Limb (tissue), 2 donors: ENCODE data around the gene ADAM8.
"Not testable (repeated sequence)": the region's sequence is repeated elsewhere in the genome, so short reads cannot be mapped to it uniquely, and the experiment has no call there.

Experiments used
- DNase-seq, 2 donors: peaks; one replicate each; pipeline ENCODE4 v3.0.0-alpha.2; 2016; ENCODE audit errors: extremely low spot score in 2 of 2

Gene ADAM8

DNA sequence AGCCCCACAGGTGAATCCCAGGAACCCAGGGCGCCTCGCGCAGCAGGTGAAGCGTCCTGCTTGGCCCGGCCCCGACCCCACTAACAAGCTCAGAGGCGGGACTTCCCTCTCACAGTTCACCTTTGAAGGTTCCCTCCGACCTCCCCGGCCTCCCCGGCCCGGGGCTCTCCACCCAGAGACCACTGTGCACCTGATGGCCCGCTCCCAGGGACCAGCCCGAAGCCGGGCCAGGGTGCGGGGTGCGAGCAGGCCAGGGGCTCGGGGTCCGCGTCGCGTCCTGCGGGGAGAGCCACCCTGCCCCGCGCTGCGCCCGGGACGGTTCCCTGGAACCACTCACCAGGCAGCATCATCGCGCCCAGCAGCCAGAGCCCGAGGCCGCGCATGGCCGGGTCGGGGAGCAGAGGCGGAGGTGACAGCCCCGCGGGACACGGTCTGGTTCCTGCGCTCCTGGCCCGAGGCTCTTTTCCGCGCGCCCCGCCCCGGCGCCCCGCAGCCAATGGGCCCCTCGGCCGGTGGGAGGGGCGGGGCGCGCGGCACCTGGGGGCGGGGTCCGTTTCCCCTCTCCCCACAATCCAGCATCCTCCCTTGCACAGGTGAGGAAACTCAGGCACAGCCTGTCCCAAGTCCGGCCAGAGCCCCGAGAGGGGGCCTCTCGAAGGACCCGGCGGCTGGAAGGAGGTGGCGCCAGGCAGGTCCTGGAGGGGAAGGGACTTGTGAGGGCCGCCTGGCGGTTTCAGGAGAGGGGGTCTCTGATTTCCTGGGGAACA is at the start of gene ADAM8:
ADAM8 (minus strand) TSS at position 434 of the 767 bp plus-strand sequence; CDS start at position 383, 51 bp downstream.
- no peak for DNase-seq

DNA sequence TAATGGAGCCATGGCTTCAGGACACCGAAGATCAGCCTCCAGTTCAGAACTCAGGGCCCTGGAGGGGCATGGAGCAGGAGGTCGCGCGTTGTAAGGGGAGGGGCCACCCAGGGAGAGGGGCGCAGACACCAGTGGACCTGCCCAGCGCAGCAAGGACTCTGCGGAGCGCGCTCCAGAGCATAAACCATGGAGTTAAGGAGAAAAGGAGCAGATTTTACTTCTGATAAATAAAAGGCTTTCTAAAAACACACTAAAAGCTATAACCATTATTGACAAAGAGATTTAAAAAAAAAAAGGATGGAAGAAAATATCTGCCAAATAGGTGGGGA is 49.5 kb upstream of the ADAM8 start:
- DNase-seq: no peak

DNA sequence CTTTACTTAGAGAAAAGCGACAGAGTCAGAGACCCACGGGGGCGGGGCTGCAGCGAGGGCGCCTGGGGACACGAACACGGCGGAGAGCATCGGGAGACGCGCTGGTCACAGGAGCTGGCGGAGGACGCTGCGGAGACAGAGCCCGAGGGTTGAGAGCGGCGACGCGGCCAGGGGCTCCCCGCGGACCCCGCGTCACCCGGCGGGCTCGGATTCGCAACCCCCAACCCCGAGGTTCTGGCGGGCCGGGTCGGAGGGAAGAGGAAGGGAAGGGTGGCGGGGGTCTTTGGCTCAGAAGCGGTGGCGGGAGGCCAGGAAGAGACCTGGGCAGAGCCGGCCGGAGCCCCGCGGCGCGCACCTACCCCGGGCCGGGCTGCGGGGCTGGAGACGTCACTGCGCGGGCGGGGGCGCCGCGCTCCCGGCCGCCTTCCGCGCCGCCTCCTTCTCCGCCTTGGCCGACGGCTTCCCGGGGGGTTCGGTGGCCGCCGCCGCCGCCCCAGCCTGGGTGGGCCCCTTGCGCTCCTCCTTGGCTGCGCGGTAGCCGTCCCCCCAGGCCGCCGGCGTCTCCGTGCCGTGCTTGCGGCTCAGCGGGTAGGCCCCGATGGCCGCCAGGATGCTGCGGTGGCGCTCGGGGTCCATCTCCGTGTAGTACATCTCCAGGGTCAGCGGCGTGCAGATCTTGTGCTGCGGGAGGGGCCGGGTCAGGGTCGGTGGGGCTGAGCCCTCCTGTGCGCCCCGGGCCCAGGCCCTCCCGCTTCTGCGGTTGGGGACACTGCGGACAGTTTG is 49.0 kb upstream of the ADAM8 start:
- DNase-seq: peak in 1 of 2 donors; percentile 54

DNA sequence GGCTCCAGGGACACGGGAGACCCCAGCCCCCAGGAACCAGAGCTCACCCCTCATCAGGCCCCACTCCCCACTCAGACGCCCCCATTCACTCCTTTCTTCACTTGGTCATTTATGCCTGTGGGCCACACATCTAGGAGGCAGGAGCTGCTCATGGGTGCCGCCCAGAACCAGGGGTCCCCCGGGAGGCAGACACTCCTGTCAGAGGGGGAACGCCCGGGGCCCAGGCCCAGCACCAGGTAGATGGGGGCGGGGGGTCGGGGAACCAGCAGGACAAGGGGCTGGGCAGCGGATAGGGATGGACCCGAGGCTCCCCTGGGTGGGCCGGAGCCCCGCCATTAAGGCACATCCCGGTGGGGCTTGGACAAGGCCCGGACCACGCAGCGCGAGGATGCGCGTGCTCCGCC is 48.2 kb upstream of the ADAM8 start:
- peak in 1 of 2 donors; percentile 43 for DNase-seq

DNA sequence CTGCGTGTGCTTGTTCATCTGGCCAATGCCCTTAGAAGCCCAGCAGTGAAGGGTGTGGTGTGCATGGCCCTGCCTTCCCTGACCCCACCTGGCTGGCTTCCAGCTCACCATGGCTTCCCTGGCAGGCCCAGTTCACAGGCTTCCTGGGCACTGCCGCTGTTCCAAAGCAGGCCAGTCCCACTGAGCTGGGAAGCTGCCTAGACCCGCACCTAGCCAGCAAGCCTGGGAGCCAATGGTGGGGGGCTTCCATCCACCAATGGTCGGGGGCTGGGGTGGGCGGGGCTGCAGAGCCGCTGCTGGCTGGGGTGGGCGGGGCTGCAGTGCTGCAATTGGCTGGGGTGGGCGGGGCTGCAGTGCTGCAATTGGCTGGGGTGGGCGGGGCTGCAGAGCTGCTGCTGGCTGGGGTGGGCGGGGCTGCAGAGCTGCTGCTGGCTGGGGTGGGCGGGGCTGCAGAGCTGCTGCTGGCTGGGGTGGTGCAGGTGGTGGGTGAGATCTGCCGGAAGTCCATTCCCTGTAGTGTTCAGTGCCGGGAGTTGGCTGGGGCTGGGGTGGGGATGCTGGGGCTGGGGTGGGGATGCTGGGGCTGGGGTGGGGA is 47.6 kb upstream of the ADAM8 start:
- DNase-seq: peak in 1 of 2 donors; percentile 68

DNA sequence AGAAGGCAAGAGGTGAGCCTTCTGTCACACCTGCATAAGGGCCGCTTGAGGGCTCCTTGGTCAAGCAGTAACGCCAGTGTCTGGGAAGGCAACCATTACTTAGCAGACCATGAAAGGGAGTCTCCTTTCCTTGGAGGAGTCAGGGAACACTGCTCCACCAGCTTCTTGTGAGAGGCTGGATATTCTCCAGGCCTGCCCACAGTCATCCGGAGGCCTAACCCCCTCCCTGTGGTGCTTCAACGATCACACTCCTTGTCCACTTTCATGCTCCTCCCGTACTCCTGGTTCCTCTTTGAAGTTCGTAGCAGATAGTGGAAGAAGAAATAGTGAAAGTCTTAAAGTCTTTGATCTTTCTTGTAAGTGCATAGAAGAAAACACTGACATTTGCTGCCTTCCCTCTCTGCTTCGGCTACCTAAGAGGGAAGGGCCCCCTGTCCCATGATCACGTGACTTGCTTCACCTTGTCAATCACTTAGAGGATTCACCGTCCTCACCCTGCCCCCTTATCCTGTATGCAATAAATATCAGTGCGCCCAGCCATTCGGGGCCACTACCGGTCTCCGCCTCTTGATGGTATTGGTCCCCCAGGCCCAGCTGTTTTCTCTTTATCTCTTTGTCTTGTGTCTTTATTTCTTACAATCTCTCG is 45.5 kb upstream of the ADAM8 start:
- not testable (repeated sequence) for DNase-seq

DNA sequence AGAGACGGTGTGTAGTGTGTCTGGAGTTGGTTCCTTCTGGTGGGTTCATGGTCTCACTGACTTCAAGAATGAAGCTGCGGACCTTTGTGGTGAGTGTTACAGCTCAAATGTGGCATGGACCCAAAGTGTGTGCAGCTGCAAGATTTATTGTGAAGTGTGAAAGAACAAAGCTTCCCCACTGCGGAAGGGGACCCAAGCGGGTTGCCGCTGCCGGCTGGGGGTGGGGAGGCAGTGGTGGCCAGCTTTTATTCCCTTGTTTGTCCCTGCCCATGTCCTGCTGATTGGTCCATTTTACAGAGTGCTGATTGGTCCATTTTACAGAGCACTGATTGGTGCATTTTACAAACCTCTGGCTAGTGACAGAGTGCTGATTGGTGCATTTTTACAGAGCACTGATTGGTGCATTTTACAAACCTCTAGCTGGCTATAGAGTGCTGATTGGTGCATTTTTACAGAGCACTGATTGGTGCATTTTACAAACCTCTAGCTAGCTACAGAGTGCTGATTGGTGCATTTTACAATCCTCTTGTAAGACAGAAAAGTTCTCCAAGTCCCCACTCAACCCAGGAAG is 44.3 kb upstream of the ADAM8 start:
- DNase-seq: not testable (repeated sequence)

DNA sequence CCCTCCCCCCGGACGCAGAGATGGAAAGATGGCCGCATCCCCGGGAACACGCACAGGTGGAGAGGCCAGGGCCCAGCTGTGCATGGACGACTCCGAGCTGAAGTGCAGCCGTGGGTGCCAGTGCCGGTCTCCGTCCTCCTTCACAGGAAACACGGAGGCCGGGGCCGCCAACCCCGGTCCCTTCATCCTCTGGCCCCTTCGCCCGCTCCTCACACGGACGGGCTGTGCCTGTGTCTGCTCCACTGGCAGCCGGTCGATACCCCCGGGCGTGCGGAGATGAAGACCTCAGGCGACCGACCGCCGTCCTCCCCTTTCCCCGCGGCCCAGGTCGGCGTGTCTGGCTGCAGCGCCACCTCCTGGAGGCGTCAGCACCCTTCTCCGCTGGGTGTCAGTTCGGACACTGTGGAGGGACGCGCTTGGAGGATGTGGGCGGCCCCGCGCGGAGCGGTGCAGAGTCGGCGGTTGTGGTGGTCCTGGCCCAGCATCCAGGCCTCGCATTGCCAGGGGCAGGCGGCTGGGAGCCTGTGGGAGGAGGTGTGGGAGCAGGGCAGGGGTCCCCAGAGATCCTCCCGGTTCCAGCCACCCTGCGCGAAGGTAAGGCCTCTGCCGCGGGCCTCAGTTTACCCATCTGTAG is 41.9 kb upstream of the ADAM8 start:
- DNase-seq: peak in 1 of 2 donors; percentile 80

DNA sequence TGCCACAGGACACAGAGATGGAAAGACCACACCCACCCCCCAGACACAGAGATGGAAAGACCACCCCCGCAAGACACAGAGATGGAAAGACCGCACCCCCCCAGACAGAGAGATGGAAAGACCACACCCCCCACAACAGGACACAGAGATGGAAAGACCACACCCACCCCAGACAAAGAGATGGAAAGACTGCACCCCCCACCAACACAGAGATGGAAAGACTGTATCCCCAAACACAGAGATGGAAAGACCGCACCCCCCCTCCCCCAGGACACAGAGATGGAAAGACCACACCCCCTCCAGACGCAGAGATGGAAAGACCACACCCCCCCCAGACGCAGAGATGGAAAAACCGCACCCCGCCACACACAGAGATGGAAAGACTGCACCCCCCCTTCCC is 40.1 kb upstream of the ADAM8 start:
- no peak for DNase-seq

DNA sequence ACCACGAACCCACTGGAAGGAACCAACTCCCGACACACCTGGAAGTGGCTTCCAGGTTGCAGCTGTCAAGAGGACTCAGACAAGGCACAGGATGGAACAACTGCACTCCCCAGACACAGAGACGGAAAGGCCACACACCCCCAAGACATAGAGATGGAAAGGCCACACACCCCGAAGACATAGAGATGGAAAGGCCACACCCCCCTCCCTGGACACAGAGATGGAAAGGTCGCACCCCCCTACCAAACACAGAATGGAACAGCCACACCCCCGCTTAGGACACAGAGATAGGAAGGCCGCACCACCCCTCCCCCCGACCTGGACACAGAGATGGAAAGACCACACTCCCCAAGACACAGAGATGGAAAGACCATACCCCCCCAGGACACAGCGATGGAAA is 39.6 kb upstream of the ADAM8 start:
- no peak for DNase-seq

DNA sequence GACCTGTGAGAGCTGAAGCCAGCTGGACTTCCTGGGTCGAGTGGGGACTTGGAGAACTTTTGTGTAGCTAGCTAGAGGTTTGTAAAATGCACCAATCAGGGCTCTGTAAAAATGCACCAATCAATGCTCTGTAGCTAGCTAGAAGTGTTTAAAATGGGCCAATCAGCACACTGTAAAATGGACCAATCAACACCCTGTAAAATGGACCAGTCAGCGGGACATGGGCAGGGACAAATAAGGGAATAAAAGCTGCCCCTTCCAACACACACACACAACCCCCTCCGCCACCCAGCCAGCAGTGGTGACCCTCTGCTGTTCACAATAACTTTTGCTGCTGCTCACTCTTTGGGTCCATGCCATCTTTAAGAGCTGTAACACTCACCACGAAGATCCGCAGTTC is 39.2 kb upstream of the ADAM8 start:
- DNase-seq: no peak

DNA sequence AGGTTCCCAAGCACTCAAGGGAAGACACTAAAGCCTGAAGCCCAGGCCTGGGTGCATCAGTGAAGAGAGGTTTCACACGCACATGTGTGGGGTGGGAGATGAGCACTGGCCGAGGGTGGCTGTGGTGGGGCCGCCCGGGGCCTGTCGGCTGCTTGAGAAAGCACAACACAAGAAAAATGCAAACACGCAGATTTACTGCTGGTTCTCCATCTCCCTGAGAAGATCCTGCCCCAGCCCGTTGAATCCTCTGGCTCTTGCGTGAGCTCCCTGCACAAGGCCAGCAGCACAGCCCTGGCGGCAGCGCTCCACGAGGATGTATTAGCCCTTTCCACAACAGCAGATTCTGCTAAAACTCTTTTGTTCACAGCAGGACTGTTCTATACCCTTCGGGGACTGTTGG is 38.2 kb upstream of the ADAM8 start:
- no peak for DNase-seq

DNA sequence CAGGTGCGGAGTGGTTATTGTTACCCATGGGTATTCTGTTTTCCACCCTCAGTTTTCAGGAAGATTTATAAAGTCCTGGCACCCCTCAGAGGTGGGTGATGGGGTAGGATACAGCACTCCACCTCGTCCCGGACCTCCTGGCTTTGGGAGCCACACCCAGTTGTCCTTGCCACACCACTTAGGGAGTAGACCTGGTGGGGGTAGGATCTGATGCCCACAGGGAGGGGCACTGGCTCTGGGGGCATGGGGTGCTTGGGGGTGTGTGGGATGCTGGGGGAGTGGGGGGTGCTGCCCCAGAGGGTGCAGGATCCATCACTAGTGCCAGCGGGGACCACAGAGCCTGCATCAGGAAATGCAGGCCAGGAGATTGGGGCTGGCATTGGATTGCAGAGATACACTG is 36.5 kb upstream of the ADAM8 start:
- no peak for DNase-seq

DNA sequence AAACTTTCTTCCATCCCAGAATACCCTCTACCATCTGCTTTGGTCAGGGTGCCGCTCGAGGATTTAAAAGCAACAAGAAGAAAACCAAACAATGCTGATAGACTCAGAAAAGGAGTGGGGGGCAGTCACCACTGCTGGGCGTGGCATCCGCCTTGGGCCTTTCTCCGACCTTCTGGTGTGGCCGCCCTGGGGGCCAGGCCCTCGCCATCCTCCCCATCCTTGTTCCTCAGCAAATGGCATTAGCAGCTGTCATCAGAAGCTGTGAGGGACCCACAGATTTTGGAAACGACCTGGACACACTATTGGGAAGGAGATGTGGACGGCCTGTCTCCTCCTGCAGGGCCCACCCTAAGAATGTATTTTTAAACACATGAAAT is 36.1 kb upstream of the ADAM8 start:
- no peak for DNase-seq

DNA sequence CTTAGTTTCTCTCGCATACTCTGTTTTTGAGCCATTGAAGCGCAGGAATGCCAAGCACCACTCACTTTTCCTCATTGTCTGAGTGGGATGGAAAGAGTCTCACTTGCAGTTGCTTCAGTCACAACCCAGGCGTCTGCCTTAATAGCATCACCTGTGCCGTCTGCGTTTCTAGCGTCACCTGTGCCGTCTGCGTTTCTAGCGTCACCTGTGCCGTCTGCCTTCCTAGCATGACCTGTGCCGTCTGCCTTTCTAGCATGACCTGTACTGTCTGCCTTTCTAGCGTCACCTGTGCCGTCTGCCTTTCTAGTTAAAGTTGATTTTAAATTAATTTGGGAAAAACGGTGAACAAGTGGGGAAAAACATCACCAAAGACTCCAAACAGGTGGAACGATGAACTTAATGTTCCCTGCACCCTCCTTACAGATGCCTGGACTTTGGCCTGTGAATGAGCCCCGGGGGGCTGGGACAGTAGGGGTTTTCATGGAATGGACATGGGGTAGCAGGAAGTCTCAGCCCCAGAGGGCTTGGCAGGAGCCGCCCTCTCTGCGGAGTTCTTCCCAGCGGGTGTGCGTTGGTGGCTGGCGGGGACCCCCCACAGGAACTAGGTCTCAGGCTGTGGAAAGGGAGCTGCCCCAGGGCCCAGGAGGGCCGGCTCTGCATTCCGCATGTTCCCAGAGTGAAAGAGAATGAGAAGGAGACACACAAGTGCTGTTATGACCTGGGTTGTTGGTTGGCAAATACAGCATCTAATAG is 35.5 kb upstream of the ADAM8 start:
- DNase-seq: no peak

DNA sequence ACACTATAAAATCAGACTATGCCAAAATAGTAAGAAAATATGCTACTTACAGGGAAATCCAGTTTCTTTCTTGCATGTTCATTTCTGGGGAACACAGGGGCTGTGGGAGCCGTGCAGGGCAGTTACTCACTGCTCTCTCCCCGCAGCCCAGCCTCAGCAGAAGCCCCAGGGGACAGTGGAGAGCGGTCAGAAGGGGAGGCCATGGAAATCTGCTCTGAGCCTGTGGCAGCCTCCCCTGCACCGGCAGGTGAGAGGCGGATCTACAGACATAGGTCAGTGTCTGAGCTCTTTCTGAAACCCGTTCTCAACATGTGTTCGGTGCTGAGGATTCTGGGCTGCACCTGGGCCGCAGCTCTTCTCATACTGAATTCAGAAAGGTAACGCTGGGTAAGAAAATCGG is 34.9 kb upstream of the ADAM8 start:
- DNase-seq: no peak

DNA sequence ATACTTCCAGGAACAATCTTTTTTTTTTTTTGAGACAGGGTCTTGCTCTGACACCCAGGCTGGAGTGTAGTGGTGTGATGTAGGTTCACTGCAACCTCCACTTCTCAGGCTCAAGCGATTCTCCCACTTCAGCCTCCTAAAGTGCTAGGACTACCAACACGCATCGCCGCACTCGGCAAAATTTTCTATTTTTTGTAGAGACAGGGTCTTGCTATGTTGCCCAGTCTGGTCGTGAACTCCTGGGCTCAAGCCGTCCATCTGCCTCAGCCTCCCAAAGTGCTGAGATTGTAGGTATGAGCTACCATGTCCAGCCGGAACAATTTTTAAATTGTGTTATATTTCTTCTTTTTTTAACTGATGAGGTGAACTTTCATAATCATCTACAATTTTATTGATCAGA is 34.1 kb upstream of the ADAM8 start:
- no peak for DNase-seq

DNA sequence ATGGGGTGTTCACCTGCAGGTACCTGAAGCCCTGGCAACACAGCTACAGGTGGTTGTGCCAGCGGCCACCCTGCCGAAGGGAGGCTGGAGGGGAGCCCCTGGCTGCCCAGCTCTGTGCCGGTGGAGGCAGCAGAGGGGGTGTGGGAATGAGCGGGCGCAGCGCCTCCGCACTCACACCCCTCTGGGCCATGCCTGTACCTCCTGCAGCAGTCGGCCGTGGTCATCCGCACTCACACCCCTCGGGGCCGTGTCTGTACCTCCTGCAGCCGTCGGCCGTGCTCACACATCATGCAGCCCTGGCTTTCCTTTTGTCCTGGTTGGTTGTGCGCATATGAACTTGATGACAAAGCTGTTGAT is 33.7 kb upstream of the ADAM8 start:
- no peak for DNase-seq

DNA sequence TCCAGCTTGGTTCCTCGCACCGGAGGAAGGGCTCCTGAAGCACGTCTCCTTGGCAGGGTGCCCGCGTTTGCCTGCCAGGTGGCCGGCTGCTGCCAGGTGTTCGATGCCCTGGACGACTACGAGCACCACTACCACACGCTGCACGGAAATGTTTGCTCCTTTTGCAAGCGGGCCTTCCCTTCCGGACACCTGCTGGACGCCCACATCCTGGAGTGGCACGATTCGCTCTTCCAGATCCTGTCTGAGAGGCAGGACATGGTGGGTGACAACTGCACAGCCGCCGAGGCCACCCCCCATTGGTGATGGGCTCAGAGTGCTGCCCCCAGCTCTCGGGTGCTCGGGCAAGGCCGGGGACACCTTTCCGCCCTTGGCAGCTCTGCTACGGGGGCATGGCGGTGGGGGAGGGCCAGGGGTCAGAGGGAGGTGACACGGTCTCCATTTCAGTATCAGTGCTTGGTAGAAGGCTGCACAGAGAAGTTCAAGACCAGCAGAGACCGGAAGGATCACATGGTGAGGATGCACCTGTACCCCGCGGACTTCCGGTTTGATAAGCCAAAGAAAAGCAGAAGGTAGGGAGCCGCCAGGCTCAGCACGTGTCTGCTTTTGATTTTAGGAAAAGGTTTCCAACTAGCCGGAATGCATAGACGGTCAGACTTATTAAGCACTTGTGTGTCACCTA is 33.2 kb upstream of the ADAM8 start:
- no peak for DNase-seq

DNA sequence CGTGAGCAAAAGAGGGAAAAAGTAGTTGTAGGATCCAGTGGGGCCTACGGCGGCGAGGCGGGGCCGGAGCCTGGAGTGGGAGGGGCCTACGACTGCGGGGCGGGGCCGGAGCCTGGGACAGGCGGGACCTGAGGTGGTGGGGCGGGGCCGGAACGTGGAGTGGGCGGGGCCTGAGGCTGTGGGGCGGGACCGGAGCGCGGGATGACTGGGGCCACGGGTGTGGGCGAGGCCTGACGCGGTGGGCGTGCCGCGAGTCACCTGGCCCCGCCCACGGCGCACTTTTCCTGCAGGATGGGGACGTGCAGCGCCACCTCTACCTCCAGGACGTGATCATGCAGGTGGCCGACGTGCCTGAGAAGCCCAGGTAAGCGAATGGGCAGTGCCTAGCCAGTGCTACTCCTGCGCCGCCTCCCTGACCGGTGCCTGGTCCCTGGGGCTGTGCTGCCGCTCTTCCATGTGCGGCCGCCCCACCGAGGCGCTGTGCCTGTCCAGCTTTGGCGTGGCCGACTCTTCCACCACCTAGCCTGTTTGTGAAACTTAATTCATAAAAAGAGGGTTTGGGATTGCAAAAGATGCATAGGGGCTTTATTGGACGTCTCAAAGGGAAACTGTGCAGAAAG is 32.5 kb upstream of the ADAM8 start:
- peak; percentile 87 to 93 for DNase-seq
